ENCODE results near the gene CEACAM20. TPM values are rescaled to one million over a fixed set of nuclear protein-coding genes. Genes with fewer than 3 reads are reported as not detected.
"Not testable (repeated sequence)": the region's sequence is repeated elsewhere in the genome, so short reads cannot be mapped to it uniquely, and the experiment has no call there.

Gene CEACAM20
- polyA plus RNA-seq, 1 donor from 2014 or later: not detected

- H3K4me3 ChIP-seq (ENCODE audit: low read length); H2AFZ ChIP-seq (ENCODE audit: low read depth, low read length); H3K79me2 ChIP-seq (replicated peaks; ENCODE audit: insufficient read depth, low read length); H3K9ac ChIP-seq (ENCODE audit: low read length); H3K9me2 ChIP-seq (ENCODE audit: insufficient read depth, low read length); H3F3A ChIP-seq (ENCODE audit: insufficient read depth, low read length, poor library complexity, severe bottlenecking); H3K4me2 ChIP-seq (ENCODE audit: low read length); H3K27me3 ChIP-seq (ENCODE audit: insufficient read depth, low read depth, low read length); H3K9me3 ChIP-seq (ENCODE audit: low read length); H4K20me1 ChIP-seq (ENCODE audit: insufficient read depth); H3K36me3 ChIP-seq (ENCODE audit: insufficient read depth, low read length); H3K27ac ChIP-seq (ENCODE audit: low read length): not testable (repeated sequence)
Observed at GRCh38 chr19:44563086-44563655, 33.7 kb upstream of the CEACAM20 start.

DNA sequence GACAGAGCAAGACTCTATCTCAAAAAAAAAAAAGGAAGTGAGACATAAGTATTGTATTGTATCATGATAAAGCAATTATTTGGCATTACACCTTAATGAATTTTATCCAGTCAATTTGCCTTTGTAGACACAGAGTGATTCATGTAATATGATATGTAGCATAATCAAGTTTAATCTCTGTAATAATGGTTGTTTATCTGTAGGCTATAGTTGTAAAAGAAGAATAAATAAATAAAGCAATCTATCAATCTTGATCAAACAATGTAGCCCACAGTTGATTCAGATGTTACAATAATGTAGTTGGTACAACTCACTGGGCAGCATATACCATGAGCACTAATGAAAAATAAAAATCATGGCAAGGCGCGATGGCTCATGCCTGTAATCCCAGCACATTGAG, 28.5 kb upstream of the CEACAM20 start:
- Histone ChIP-seq H3K9me3 (ENCODE audit: low read length) (no peaks in the 10 kb centered on the region), H3K4me3 (ENCODE audit: low read length) (no peak overlapping the region), H4K20me1 (ENCODE audit: insufficient read depth) (no peaks in the 10 kb centered on the region), H3K4me2 (ENCODE audit: low read length) (no peak overlapping the region), H3K9ac (ENCODE audit: low read length) (no peak overlapping the region), H3K27me3 (ENCODE audit: insufficient read depth, low read depth, low read length) (no peaks in the 10 kb centered on the region), H3F3A (ENCODE audit: insufficient read depth, low read length, poor library complexity, severe bottlenecking) (no peaks in the 10 kb centered on the region), H3K79me2 (replicated peaks; ENCODE audit: insufficient read depth, low read length) (no peaks in the 10 kb centered on the region), H3K36me3 (ENCODE audit: insufficient read depth, low read length) (no peaks in the 10 kb centered on the region), H3K9me2 (ENCODE audit: insufficient read depth, low read length) (no peaks in the 10 kb centered on the region), H2AFZ (ENCODE audit: low read depth, low read length) (no peak overlapping the region), H3K27ac (ENCODE audit: low read length) (no peak overlapping the region)
- TF ChIP-seq RAD21 (conservative IDR thresholded peaks at IDR 0.05) (no peak), REST (IDR thresholded peaks at IDR 0.05; ENCODE audit: borderline replicate concordance) (no peak), SMC3 (conservative IDR thresholded peaks at IDR 0.05; ENCODE audit: poor library complexity) (no peak), TAF1 (IDR thresholded peaks at IDR 0.05; ENCODE audit: low read depth) (no peak), MXI1 (conservative IDR thresholded peaks at IDR 0.05; ENCODE audit: poor library complexity, severe bottlenecking) (no peak)
- TF ChIP-seq, protein P1, sequence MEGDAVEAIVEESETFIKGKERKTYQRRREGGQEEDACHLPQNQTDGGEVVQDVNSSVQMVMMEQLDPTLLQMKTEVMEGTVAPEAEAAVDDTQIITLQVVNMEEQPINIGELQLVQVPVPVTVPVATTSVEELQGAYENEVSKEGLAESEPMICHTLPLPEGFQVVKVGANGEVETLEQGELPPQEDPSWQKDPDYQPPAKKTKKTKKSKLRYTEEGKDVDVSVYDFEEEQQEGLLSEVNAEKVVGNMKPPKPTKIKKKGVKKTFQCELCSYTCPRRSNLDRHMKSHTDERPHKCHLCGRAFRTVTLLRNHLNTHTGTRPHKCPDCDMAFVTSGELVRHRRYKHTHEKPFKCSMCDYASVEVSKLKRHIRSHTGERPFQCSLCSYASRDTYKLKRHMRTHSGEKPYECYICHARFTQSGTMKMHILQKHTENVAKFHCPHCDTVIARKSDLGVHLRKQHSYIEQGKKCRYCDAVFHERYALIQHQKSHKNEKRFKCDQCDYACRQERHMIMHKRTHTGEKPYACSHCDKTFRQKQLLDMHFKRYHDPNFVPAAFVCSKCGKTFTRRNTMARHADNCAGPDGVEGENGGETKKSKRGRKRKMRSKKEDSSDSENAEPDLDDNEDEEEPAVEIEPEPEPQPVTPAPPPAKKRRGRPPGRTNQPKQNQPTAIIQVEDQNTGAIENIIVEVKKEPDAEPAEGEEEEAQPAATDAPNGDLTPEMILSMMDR (IDR thresholded peaks at IDR 0.05; ENCODE audit: poor library complexity, severe bottlenecking): no peak

DNA sequence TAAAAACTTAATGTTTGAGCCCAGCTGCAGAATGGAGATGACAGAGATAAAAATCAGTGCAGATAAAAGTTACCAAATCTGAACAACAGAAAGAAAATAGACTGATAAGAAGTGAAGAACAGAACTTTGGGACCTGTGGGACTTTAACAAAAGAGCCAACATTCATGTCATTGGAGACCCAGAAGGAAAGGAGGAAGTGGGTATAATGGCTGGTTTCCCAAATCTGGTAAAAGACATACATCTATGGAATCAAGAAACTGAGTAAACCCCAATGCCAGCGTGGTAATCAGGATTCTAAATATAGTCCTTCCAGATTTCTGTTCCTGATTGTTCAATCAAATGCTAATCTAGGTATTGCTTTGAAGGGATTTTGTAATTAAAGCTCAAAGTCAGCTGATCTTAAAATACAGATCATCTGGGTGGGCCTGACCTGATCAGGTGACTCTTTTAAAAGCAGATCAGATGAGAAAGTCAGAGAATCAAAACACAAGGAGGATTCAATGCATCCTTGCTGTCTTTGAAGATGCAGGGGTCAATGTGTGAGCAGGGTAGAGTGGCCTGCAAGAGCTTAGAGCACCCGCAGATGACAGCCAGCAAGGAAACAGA, 25.3 kb upstream of the CEACAM20 start:
- Histone ChIP-seq H3K4me2 (ENCODE audit: low read length) (no peak overlapping the region), H3K4me3 (ENCODE audit: low read length) (no peak overlapping the region), H4K20me1 (ENCODE audit: insufficient read depth) (no peaks in the 10 kb centered on the region), H3K27me3 (ENCODE audit: insufficient read depth, low read depth, low read length) (no peaks in the 10 kb centered on the region), H3K79me2 (replicated peaks; ENCODE audit: insufficient read depth, low read length) (no peaks in the 10 kb centered on the region), H3K9me2 (ENCODE audit: insufficient read depth, low read length) (no peaks in the 10 kb centered on the region), H3K9ac (ENCODE audit: low read length) (no peak overlapping the region), H3F3A (ENCODE audit: insufficient read depth, low read length, poor library complexity, severe bottlenecking) (no peaks in the 10 kb centered on the region), H3K27ac (ENCODE audit: low read length) (no peak overlapping the region), H2AFZ (ENCODE audit: low read depth, low read length) (no peak overlapping the region), H3K9me3 (ENCODE audit: low read length) (no peaks in the 10 kb centered on the region), H3K36me3 (ENCODE audit: insufficient read depth, low read length) (no peaks in the 10 kb centered on the region)
- TF ChIP-seq, protein P1 (IDR thresholded peaks at IDR 0.05; ENCODE audit: poor library complexity, severe bottlenecking): no peak
- TF ChIP-seq POLR2AphosphoS5 (IDR thresholded peaks at IDR 0.05) (no peak), SMC3 (conservative IDR thresholded peaks at IDR 0.05; ENCODE audit: poor library complexity) (no peak), RAD21 (conservative IDR thresholded peaks at IDR 0.05) (no peak), TAF1 (IDR thresholded peaks at IDR 0.05; ENCODE audit: low read depth) (no peak), EP300 (conservative IDR thresholded peaks at IDR 0.05; ENCODE audit: poor library complexity, severe bottlenecking) (no peak), REST (IDR thresholded peaks at IDR 0.05; ENCODE audit: borderline replicate concordance) (no peak), MXI1 (conservative IDR thresholded peaks at IDR 0.05; ENCODE audit: poor library complexity, severe bottlenecking) (no peak), EZH2 (IDR thresholded peaks at IDR 0.05; ENCODE audit: borderline replicate concordance, insufficient read depth, low read length, poor library complexity, severe bottlenecking) (no peak)

All from neural cell (in vitro differentiated cells).